ENCODE data around the gene TMEM272.

GRCh38 chr13:51821606-51822005 is 23.4 kb downstream of the TMEM272 start:
- no peak for TF ChIP-seq POLR2A (IDR thresholded peaks at IDR 0.05)
- TF ChIP-seq CTCF (IDR thresholded peaks at IDR 0.05): no peak

Measured in Peyer's patch (tissue), 4 donors.